Retinal pigment epithelial cell (primary cell): ENCODE data around the gene KIF26A.

Experiments used
- DNase-seq: peaks from one replicate; pipeline ENCODE4 v3.0.0-alpha.2; 2010; ENCODE audit warnings: low read depth
- H3K4me3 ChIP-seq: 2 replicates; pipeline ENCODE4 v1.5.1; 2011; ENCODE audit warnings: mild to moderate bottlenecking, low read length, control low read depth, moderate library complexity
- CTCF ChIP-seq: conservative IDR thresholded peaks from 2 replicates; pipeline ENCODE4 v1.5.1; 2011; ENCODE audit warnings: low read depth, low read length, control low read depth, inconsistent platforms

The KIF26A gene

GRCh38 chr14:104171895-104172294 lies 33.5 kb downstream of the KIF26A start:
- TF ChIP-seq CTCF: no peak
- no peak overlapping the region for H3K4me3 ChIP-seq
- DNase-seq: no peak

GRCh38 chr14:104172349-104172748 lies 34.0 kb downstream of the KIF26A start:
- DNase-seq: no peak
- TF ChIP-seq CTCF: no peak
- H3K4me3 ChIP-seq: no peak overlapping the region

GRCh38 chr14:104172880-104173279 lies 34.5 kb downstream of the KIF26A start:
- no peak overlapping the region for H3K4me3 ChIP-seq
- no peak for TF ChIP-seq CTCF
- no peak for DNase-seq

GRCh38 chr14:104174051-104174450 lies 35.7 kb downstream of the KIF26A start:
- TF ChIP-seq CTCF: no peak
- no peak overlapping the region for H3K4me3 ChIP-seq
- DNase-seq: no peak

GRCh38 chr14:104175041-104175440 lies 36.7 kb downstream of the KIF26A start:
- no peak for DNase-seq
- no peak overlapping the region for H3K4me3 ChIP-seq
- TF ChIP-seq CTCF: no peak

GRCh38 chr14:104175811-104176210 lies 37.4 kb downstream of the KIF26A start:
- no peak for TF ChIP-seq CTCF
- H3K4me3 ChIP-seq: no peak overlapping the region
- no peak for DNase-seq

- no peak overlapping the region for H3K4me3 ChIP-seq
- no peak for DNase-seq
- no peak for TF ChIP-seq CTCF
These were observed 38.2 kb downstream of the KIF26A start for GRCh38 chr14:104176611-104177010.
